H1 (cell line): ENCODE results near the gene RORB. TPM values are rescaled to one million over a fixed set of nuclear protein-coding genes. Genes with fewer than 3 reads are reported as not detected.

Experiments used
- HDAC6 ChIP-seq: IDR thresholded peaks from one replicate; pipeline ENCODE4 v1.7.1; 2012; ENCODE audit warnings: low read depth, mild to moderate bottlenecking, inconsistent platforms, low read length, moderate library complexity
- NANOG ChIP-seq: IDR thresholded peaks from 2 replicates; pipeline ENCODE4 v1.6.1; 2011; ENCODE audit warnings: low read length, low read depth, mild to moderate bottlenecking, inconsistent platforms; ENCODE audit not compliant: insufficient read depth, poor library complexity, severe bottlenecking
- RXRA ChIP-seq: IDR thresholded peaks from 2 replicates; pipeline ENCODE4 v1.6.1; 2011; ENCODE audit warnings: low read depth, mild to moderate bottlenecking, low read length, moderate library complexity; ENCODE audit not compliant: insufficient read depth
- SP4 ChIP-seq: IDR thresholded peaks from 2 replicates; pipeline ENCODE4 v1.6.1; 2012; ENCODE audit warnings: low read length, inconsistent platforms
- polyA plus RNA-seq, 7 experiments: library from polyadenylated mRNA; depleted of rRNA in 3 of 7; stranded (reverse) in 5 of 7; unstranded in 2 of 7; fragments of >200 nt in 5 of 7; fragments of 200-250 nt in 2 of 7; gene quantifications; 1 replicate in 5 of 7; 2 replicates in 1 of 7; 4 replicates in 1 of 7; pipeline versions ENCODE4 v1.2.1 to v1.2.3, GENCODE V29; 2011 to 2013; ENCODE audit warnings: missing spikeins in 2 of 7, mixed read lengths in 2 of 7
- total RNA-seq: library from RNA; stranded (reverse); fragmentation: NEBNext Ultra II Directional; extraction: Animal tissue kit (Norgen Biotek cat#: 25700); gene quantifications from 2 replicates; pipeline ENCODE4 v1.2.1, GENCODE V29; 2021

The RORB gene
- total and polyA plus RNA-seq, 2 of the 8 experiments (the other 6 are each of a cell fraction or from before 2014, with no cell fraction given), result 2.3 to 7.1 TPM

DNA sequence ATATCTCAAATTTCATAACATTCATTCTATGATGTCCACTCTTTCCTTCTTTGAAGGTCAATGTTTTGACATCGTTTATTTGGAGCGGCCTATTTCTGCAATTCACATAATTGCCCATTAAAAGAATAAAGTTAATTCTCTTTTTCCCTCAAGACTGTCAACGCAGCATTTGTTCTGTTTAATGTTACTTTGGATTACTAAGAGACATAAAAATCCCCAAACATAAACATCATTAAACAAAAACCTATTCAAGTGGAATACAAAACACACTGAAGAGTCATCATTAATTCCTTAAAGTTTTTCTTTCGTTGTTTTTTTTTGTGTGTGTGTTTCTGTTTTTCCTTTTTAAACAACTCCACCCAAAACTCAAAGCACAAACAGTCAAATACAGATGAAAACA, 239.5 kb downstream of the RORB start (continued):
- no peak for TF ChIP-seq RXRA
- TF ChIP-seq HDAC6, result no peak
- TF ChIP-seq SP4, result no peak
- no peak for TF ChIP-seq NANOG
